ENCODE measurements around the gene LRP1B.

LRP1B gene

GRCh38 chr2:140643761-140644187 lies 1487.0 kb downstream of the LRP1B start:
- peak; percentile 76 for DNase-seq (ENCODE audit: low read depth)
- Histone ChIP-seq H3K4me1 (ENCODE audit: control insufficient read depth, insufficient read depth, low read length) (peaks cover 16% of the 10 kb centered on the region), H3K9me3 (ENCODE audit: control insufficient read depth, low read length) (no peaks in the 10 kb centered on the region), H3K36me3 (ENCODE audit: control insufficient read depth, insufficient read depth, low read length, severe bottlenecking) (no peaks in the 10 kb centered on the region), H3K9ac (ENCODE audit: low read length) (peak overlapping the region; percentile 18), H3K27me3 (replicated peaks; ENCODE audit: control insufficient read depth, insufficient read depth, low read length) (no peaks in the 10 kb centered on the region), H3K4me3 (ENCODE audit: low read length) (peak overlapping the region; percentile 55)

- H3K9me3 ChIP-seq (ENCODE audit: control insufficient read depth, low read length): no peaks in the 10 kb centered on the region
- no peaks in the 10 kb centered on the region for H3K27me3 ChIP-seq (replicated peaks; ENCODE audit: control insufficient read depth, insufficient read depth, low read length)
- peak overlapping the region; percentile 36 for H3K4me3 ChIP-seq (ENCODE audit: low read length)
- no peaks in the 10 kb centered on the region for H3K36me3 ChIP-seq (ENCODE audit: control insufficient read depth, insufficient read depth, low read length, severe bottlenecking)
- peaks cover 16% of the 10 kb centered on the region for H3K4me1 ChIP-seq (ENCODE audit: control insufficient read depth, insufficient read depth, low read length)
- H3K9ac ChIP-seq (ENCODE audit: low read length): no peak overlapping the region
- DNase-seq (ENCODE audit: low read depth): no peak
Observed at GRCh38 chr2:140641163-140641562, 1489.7 kb downstream of the LRP1B start.

- Histone ChIP-seq H3K9ac (ENCODE audit: low read length) (no peak overlapping the region), H3K4me1 (ENCODE audit: control insufficient read depth, insufficient read depth, low read length) (peaks cover 16% of the 10 kb centered on the region), H3K9me3 (ENCODE audit: control insufficient read depth, low read length) (no peaks in the 10 kb centered on the region), H3K4me3 (ENCODE audit: low read length) (no peak overlapping the region), H3K27me3 (replicated peaks; ENCODE audit: control insufficient read depth, insufficient read depth, low read length) (no peaks in the 10 kb centered on the region), H3K36me3 (ENCODE audit: control insufficient read depth, insufficient read depth, low read length, severe bottlenecking) (no peaks in the 10 kb centered on the region)
- DNase-seq (ENCODE audit: low read depth): no peak
Observed at GRCh38 chr2:140639628-140640027, 1491.2 kb downstream of the LRP1B start.

GRCh38 chr2:140630557-140630956 lies 1500.3 kb downstream of the LRP1B start:
- Histone ChIP-seq H3K9ac (ENCODE audit: low read length) (no peak overlapping the region), H3K36me3 (ENCODE audit: control insufficient read depth, insufficient read depth, low read length, severe bottlenecking) (no peaks in the 10 kb centered on the region), H3K4me3 (ENCODE audit: low read length) (no peak overlapping the region), H3K27me3 (replicated peaks; ENCODE audit: control insufficient read depth, insufficient read depth, low read length) (no peaks in the 10 kb centered on the region), H3K9me3 (ENCODE audit: control insufficient read depth, low read length) (no peaks in the 10 kb centered on the region), H3K4me1 (ENCODE audit: control insufficient read depth, insufficient read depth, low read length) (no peaks in the 10 kb centered on the region)
- DNase-seq (ENCODE audit: low read depth): no peak

GRCh38 chr2:140627885-140628284 lies 1502.9 kb downstream of the LRP1B start:
- no peak for DNase-seq (ENCODE audit: low read depth)
- H3K4me3 ChIP-seq (ENCODE audit: low read length): no peak overlapping the region
- H3K36me3 ChIP-seq (ENCODE audit: control insufficient read depth, insufficient read depth, low read length, severe bottlenecking): no peaks in the 10 kb centered on the region
- no peak overlapping the region for H3K9ac ChIP-seq (ENCODE audit: low read length)
- H3K27me3 ChIP-seq (replicated peaks; ENCODE audit: control insufficient read depth, insufficient read depth, low read length): no peaks in the 10 kb centered on the region
- H3K4me1 ChIP-seq (ENCODE audit: control insufficient read depth, insufficient read depth, low read length): no peaks in the 10 kb centered on the region
- H3K9me3 ChIP-seq (ENCODE audit: control insufficient read depth, low read length): no peaks in the 10 kb centered on the region

GRCh38 chr2:140627136-140627535 lies 1503.7 kb downstream of the LRP1B start:
- Histone ChIP-seq H3K4me1 (ENCODE audit: control insufficient read depth, insufficient read depth, low read length) (no peaks in the 10 kb centered on the region), H3K36me3 (ENCODE audit: control insufficient read depth, insufficient read depth, low read length, severe bottlenecking) (no peaks in the 10 kb centered on the region), H3K27me3 (replicated peaks; ENCODE audit: control insufficient read depth, insufficient read depth, low read length) (no peaks in the 10 kb centered on the region), H3K9ac (ENCODE audit: low read length) (no peak overlapping the region), H3K9me3 (ENCODE audit: control insufficient read depth, low read length) (no peaks in the 10 kb centered on the region), H3K4me3 (ENCODE audit: low read length) (no peak overlapping the region)
- no peak for DNase-seq (ENCODE audit: low read depth)

GRCh38 chr2:140624200-140624599 lies 1506.6 kb downstream of the LRP1B start:
- Histone ChIP-seq H3K4me3 (ENCODE audit: low read length) (no peak overlapping the region), H3K36me3 (ENCODE audit: control insufficient read depth, insufficient read depth, low read length, severe bottlenecking) (no peaks in the 10 kb centered on the region), H3K9me3 (ENCODE audit: control insufficient read depth, low read length) (no peaks in the 10 kb centered on the region), H3K27me3 (replicated peaks; ENCODE audit: control insufficient read depth, insufficient read depth, low read length) (no peaks in the 10 kb centered on the region), H3K9ac (ENCODE audit: low read length) (no peak overlapping the region), H3K4me1 (ENCODE audit: control insufficient read depth, insufficient read depth, low read length) (no peaks in the 10 kb centered on the region)
- no peak for DNase-seq (ENCODE audit: low read depth)

GRCh38 chr2:140621583-140622362 lies 1509.0 kb downstream of the LRP1B start:
- Histone ChIP-seq H3K27me3 (replicated peaks; ENCODE audit: control insufficient read depth, insufficient read depth, low read length) (no peaks in the 10 kb centered on the region), H3K36me3 (ENCODE audit: control insufficient read depth, insufficient read depth, low read length, severe bottlenecking) (no peaks in the 10 kb centered on the region), H3K9me3 (ENCODE audit: control insufficient read depth, low read length) (no peaks in the 10 kb centered on the region), H3K4me1 (ENCODE audit: control insufficient read depth, insufficient read depth, low read length) (no peaks in the 10 kb centered on the region), H3K4me3 (ENCODE audit: low read length) (no peak overlapping the region), H3K9ac (ENCODE audit: low read length) (no peak overlapping the region)
- no peak for DNase-seq (ENCODE audit: low read depth)

- Histone ChIP-seq H3K27me3 (replicated peaks; ENCODE audit: control insufficient read depth, insufficient read depth, low read length) (no peaks in the 10 kb centered on the region), H3K4me1 (ENCODE audit: control insufficient read depth, insufficient read depth, low read length) (peaks cover 18% of the 10 kb centered on the region), H3K4me3 (ENCODE audit: low read length) (no peak overlapping the region), H3K9me3 (ENCODE audit: control insufficient read depth, low read length) (no peaks in the 10 kb centered on the region), H3K36me3 (ENCODE audit: control insufficient read depth, insufficient read depth, low read length, severe bottlenecking) (no peaks in the 10 kb centered on the region), H3K9ac (ENCODE audit: low read length) (no peak overlapping the region)
- no peak for DNase-seq (ENCODE audit: low read depth)
Observed at GRCh38 chr2:140604788-140605187, 1526.0 kb downstream of the LRP1B start.

GRCh38 chr2:140604096-140604495 lies 1526.7 kb downstream of the LRP1B start:
- H3K9ac ChIP-seq (ENCODE audit: low read length): peak overlapping the region; percentile 14
- peak; percentile 8 for DNase-seq (ENCODE audit: low read depth)

GRCh38 chr2:140603416-140603815 lies 1527.4 kb downstream of the LRP1B start:
- no peaks in the 10 kb centered on the region for H3K27me3 ChIP-seq (replicated peaks; ENCODE audit: control insufficient read depth, insufficient read depth, low read length)
- no peaks in the 10 kb centered on the region for H3K36me3 ChIP-seq (ENCODE audit: control insufficient read depth, insufficient read depth, low read length, severe bottlenecking)
- H3K4me1 ChIP-seq (ENCODE audit: control insufficient read depth, insufficient read depth, low read length): peaks cover 20% of the 10 kb centered on the region
- H3K9me3 ChIP-seq (ENCODE audit: control insufficient read depth, low read length): no peaks in the 10 kb centered on the region
- H3K9ac ChIP-seq (ENCODE audit: low read length): no peak overlapping the region
- no peak for DNase-seq (ENCODE audit: low read depth)
- H3K4me3 ChIP-seq (ENCODE audit: low read length): no peak overlapping the region

More at GRCh38 chr2:140604096-140604495, 1526.7 kb downstream of the LRP1B start:
- H3K27me3 ChIP-seq (replicated peaks; ENCODE audit: control insufficient read depth, insufficient read depth, low read length): no peaks in the 10 kb centered on the region
- no peak overlapping the region for H3K4me3 ChIP-seq (ENCODE audit: low read length)
- H3K9me3 ChIP-seq (ENCODE audit: control insufficient read depth, low read length): no peaks in the 10 kb centered on the region
- peaks cover 20% of the 10 kb centered on the region for H3K4me1 ChIP-seq (ENCODE audit: control insufficient read depth, insufficient read depth, low read length)
- no peaks in the 10 kb centered on the region for H3K36me3 ChIP-seq (ENCODE audit: control insufficient read depth, insufficient read depth, low read length, severe bottlenecking)

GRCh38 chr2:140601801-140602200 lies 1529.0 kb downstream of the LRP1B start:
- no peaks in the 10 kb centered on the region for H3K36me3 ChIP-seq (ENCODE audit: control insufficient read depth, insufficient read depth, low read length, severe bottlenecking)
- no peak for DNase-seq (ENCODE audit: low read depth)
- peaks cover 20% of the 10 kb centered on the region for H3K4me1 ChIP-seq (ENCODE audit: control insufficient read depth, insufficient read depth, low read length)
- no peaks in the 10 kb centered on the region for H3K27me3 ChIP-seq (replicated peaks; ENCODE audit: control insufficient read depth, insufficient read depth, low read length)
- H3K4me3 ChIP-seq (ENCODE audit: low read length): no peak overlapping the region
- no peaks in the 10 kb centered on the region for H3K9me3 ChIP-seq (ENCODE audit: control insufficient read depth, low read length)
- H3K9ac ChIP-seq (ENCODE audit: low read length): no peak overlapping the region
